Transverse colon (tissue), 4 donors: ENCODE measurements around the gene FBXO8. TPM values are rescaled to one million over a fixed set of nuclear protein-coding genes. Genes with fewer than 3 reads are reported as not detected.

ENCODE experiments used
- DNase-seq: peaks from one replicate; pipeline ENCODE4 v3.0.0-alpha.2; 2019
- H3K27ac ChIP-seq, 4 donors: fragments of 200-600 bp; sonication (generic); 2 replicates each; pipeline ENCODE4 v1.5.1; 2016 to 2018; ENCODE audit warnings: inconsistent platforms in 4 of 4
- H3K27me3 ChIP-seq: fragments of 200-600 bp; sonication (generic); 2 replicates; pipeline ENCODE4 v1.5.1; 2017; ENCODE audit warnings: inconsistent platforms
- H3K36me3 ChIP-seq, 4 donors: fragments of 200-600 bp; sonication (generic); 2 replicates each; pipeline ENCODE4 v1.5.1; 2017 to 2019; ENCODE audit warnings: inconsistent platforms in 4 of 4
- H3K4me1 ChIP-seq, 4 donors: fragments of 200-600 bp; sonication (generic); 2 replicates each; pipeline ENCODE4 v1.5.1; 2017 to 2020; ENCODE audit warnings: inconsistent platforms in 4 of 4
- H3K4me3 ChIP-seq, 4 donors: fragments of 200-600 bp; sonication (generic); 1 replicate in 1 of 4; 2 replicates in 3 of 4; pipeline versions ENCODE4 v1.5.1 to v1.6.1; 2017 to 2019; ENCODE audit warnings: inconsistent platforms in 4 of 4
- H3K9me3 ChIP-seq, 2 donors: fragments of 200-600 bp; sonication (generic); 2 replicates each; pipeline ENCODE4 v1.5.1; 2017 to 2019; ENCODE audit warnings: inconsistent platforms in 2 of 2
- EP300 ChIP-seq: sonication (generic); formaldehyde crosslinking; IDR thresholded peaks from one replicate; pipeline ENCODE4 v1.6.1; 2017; ENCODE audit warnings: antibody characterized with exemption, low read depth
- POLR2A ChIP-seq: fragments of 450-650 bp; IDR thresholded peaks from one replicate; pipeline ENCODE4 v1.6.1; 2016; ENCODE audit warnings: antibody characterized with exemption, mild to moderate bottlenecking, moderate library complexity
- POLR2AphosphoS5 ChIP-seq, 3 donors: sonication (generic); formaldehyde crosslinking; IDR thresholded peaks; one replicate each; pipeline ENCODE4 v1.6.1; 2016; ENCODE audit warnings: antibody characterized with exemption in 3 of 3
- WGBS, 2 donors: methylation state at CpG; one replicate each; pipeline ENCODE4 v1.1.5; 2018; ENCODE audit warnings: low coverage in 1 of 2; 5-methylcytosine and 5-hydroxymethylcytosine counted together
- in situ Hi-C, 4 donors: fragments of 200-750 bp; cut with MboI; loops; one replicate each; pipeline versions ENCODE4 v1.15.0 to v1.15.1; 2017; ENCODE audit warnings: low sequenced_read_pairs in 3 of 4, low pct_ligation_motif_present in 1 of 4, low pct_unique_long_range_greater_than_20kb in 1 of 4
- intact Hi-C: fragments of 100-400 bp; cut with DNase I; formaldehyde crosslinking; loops from one replicate; pipeline ENCODE4 v1.15.1; 2023; ENCODE audit warnings: low total_unique reads
- total RNA-seq, 4 donors: library from RNA; depleted of rRNA; stranded (reverse); fragments of >200 nt; gene quantifications; one replicate each; pipeline ENCODE4 v1.1.0, GENCODE V29; 2016
- TF ChIP-seq, protein P1 (sequence below), 5 experiments: fragments of 200-600 bp in 3 of 5; fragments of 450-650 bp in 2 of 5; sonication (generic) in 3 of 5; IDR thresholded peaks; 1 replicate in 2 of 5; 2 replicates in 3 of 5; pipeline ENCODE4 v1.5.1; 2016 to 2017; ENCODE audit warnings: antibody characterized with exemption in 5 of 5, inconsistent platforms in 3 of 5, mild to moderate bottlenecking in 2 of 5, moderate library complexity in 1 of 5

FBXO8 gene, protein sequence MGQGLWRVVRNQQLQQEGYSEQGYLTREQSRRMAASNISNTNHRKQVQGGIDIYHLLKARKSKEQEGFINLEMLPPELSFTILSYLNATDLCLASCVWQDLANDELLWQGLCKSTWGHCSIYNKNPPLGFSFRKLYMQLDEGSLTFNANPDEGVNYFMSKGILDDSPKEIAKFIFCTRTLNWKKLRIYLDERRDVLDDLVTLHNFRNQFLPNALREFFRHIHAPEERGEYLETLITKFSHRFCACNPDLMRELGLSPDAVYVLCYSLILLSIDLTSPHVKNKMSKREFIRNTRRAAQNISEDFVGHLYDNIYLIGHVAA
- 10 to 100 TPM; 30.1 to 45.3 (median 37.1) TPM for total RNA-seq

DNA sequence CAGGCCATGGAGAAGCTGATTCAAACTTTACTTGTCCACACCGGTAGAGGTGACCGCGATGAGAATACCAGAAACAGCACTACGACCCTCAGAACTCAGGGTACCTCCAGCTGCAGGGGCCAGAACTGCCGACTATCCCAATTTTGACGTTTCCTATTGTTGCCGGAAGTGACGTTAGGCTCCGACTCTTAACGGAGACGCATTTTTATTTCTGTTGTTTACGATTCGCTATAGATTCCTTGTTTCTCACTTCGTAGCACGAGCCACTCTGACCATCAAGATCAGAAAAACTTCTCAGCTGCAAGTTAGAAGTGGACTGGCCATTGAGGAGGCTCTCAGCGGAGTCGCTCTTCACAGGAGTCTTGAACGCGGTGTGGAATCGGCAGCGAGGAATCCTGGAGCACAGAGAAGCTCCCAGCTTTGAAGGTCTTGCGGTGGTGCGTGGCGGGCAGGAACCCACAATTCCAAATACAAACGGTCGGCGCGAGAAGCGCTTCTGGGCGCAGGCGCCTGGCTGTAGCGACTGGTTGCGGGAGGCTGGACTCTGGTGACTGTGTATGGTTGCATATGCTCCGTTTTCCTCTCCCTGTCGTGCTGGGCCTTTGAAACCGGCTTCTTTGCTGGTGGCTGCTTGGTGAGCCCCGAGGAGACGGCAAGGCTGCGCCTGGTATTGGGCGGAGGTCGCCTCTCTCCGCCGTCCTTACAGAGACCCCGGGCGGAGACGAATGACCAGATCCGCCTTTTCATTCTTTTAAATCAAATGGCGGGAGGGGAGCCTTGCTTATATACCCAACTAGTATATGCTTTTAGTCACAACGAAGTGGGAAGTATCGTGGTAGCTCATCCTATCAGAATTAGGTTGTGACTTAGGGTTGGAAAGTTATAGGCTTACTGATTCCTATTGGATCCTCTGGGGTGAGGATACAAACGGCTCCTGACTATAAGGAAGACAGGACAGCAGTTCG lies at the start of gene FBXO8, which contains the start of gene CEP44:
Gene FBXO8 (minus strand): TSS at position 161 of the 965 bp plus-strand sequence. CDS start 20,575 bp downstream, outside the sequence.
Gene CEP44 (plus strand): TSS at position 405 of the 965 bp plus-strand sequence. CDS start 15,211 bp downstream, outside the sequence.
- peak within 1 kb of the TSS; percentile 92 to 99 (median 96) for H3K27ac ChIP-seq
- DNase-seq: peak; percentile 72
- no peaks in the 10 kb centered on the region for H3K27me3 ChIP-seq
- H3K9me3 ChIP-seq: peaks cover 0 to 8% of the 10 kb centered on the region in 2 donors
- peak within 1 kb of the TSS; percentile 59 to 82 (median 76) for H3K4me3 ChIP-seq
- in situ Hi-C loops (no loop called here), intact Hi-C loops (no loop called here)
- WGBS, 2 donors: 0% methylated on average over 2 to 51 of the region's 52 CpGs
- TF ChIP-seq, protein P1, sequence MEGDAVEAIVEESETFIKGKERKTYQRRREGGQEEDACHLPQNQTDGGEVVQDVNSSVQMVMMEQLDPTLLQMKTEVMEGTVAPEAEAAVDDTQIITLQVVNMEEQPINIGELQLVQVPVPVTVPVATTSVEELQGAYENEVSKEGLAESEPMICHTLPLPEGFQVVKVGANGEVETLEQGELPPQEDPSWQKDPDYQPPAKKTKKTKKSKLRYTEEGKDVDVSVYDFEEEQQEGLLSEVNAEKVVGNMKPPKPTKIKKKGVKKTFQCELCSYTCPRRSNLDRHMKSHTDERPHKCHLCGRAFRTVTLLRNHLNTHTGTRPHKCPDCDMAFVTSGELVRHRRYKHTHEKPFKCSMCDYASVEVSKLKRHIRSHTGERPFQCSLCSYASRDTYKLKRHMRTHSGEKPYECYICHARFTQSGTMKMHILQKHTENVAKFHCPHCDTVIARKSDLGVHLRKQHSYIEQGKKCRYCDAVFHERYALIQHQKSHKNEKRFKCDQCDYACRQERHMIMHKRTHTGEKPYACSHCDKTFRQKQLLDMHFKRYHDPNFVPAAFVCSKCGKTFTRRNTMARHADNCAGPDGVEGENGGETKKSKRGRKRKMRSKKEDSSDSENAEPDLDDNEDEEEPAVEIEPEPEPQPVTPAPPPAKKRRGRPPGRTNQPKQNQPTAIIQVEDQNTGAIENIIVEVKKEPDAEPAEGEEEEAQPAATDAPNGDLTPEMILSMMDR (IDR thresholded peaks at IDR 0.05): no peak
- peak; percentile 50 for TF ChIP-seq POLR2A
- peak in 2 of 3 donors; percentile 23 to 46 for TF ChIP-seq POLR2AphosphoS5 (IDR thresholded peaks at IDR 0.05)
- TF ChIP-seq EP300: no peak
- H3K4me1 ChIP-seq: peaks cover 0 to 50% (median 18%) of the 10 kb centered on the region in 4 donors
- H3K36me3 ChIP-seq: no peaks in the 10 kb centered on the region

DNA sequence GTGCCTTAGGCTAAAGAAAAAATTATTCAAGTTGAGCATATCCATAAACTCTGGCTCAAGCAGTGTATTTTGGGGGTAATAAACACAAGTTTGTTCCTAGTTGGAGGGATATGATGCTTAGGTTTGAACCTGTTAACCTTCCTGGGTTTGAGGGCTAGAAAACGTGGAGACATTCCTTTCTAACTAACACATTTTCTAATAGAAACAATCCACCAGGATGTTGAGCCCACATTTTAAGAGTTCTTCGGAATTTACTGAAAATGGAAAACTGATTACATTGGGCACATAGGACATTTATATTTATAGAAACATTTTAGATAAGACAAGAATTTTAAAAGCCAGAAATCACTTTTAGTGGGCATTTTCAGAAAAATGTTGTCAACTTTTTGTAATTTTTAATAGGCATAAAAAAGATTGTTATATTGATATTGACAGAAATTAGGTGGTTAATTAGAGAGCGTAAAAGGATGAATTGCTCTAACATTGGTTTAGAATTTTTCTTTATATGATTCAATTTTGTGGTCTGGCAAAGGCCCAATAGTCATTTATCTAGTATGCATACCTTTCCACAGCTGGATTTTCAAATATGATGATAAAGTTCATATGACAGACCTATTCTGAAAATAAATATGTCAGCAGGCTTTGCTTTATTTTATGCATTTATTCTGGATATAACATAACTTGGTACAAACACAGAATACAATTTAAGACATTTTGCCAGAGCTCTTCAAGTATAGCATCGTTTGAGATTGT lies 49.5 kb upstream of the FBXO8 start:
- WGBS, 2 donors: 74 to 79% methylated on average over 4 of the region's 4 CpGs
- Histone ChIP-seq H3K27ac (no peak overlapping the region), H3K4me3 (no peak overlapping the region), H3K9me3 (no peaks in the 10 kb centered on the region), H3K4me1 (no peaks in the 10 kb centered on the region), H3K27me3 (no peaks in the 10 kb centered on the region), H3K36me3 (no peaks in the 10 kb centered on the region)
- in situ Hi-C loops: no loop called here
- no peak for DNase-seq
- TF ChIP-seq POLR2A: no peak
- TF ChIP-seq, protein P1 (IDR thresholded peaks at IDR 0.05): no peak
- TF ChIP-seq POLR2AphosphoS5 (IDR thresholded peaks at IDR 0.05): no peak
- no peak for TF ChIP-seq EP300
- intact Hi-C loops: no loop called here

DNA sequence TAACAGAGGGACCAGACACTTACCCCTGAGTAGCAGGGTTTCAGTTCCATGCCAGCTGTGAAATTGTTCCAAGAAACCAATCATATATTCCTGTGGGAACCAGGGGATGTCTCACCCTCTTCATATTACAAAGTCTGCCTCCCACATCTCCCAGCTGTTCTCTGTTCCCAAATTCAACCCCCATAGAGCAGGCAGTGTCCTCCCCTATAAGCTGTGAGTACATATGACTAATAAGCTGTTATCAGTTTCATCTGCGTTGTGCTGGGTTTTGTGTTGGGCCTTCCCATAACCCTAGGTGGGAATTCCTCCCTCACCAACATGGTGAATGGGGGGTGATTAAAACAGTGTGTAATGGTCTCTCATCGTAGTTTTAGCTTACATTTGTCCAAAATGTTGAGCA lies 41.3 kb upstream of the FBXO8 start:
- Histone ChIP-seq H3K9me3 (no peaks in the 10 kb centered on the region), H3K4me1 (no peaks in the 10 kb centered on the region), H3K27me3 (no peaks in the 10 kb centered on the region), H3K36me3 (peaks cover 0 to 3% (median 0%) of the 10 kb centered on the region in 4 donors), H3K27ac (no peak overlapping the region), H3K4me3 (no peak overlapping the region)
- in situ Hi-C loops (loop anchor here in 2 of 4 donors (25.0 kb wide), 2 partner anchors 112 to 912 kb away; no protein-coding TSS in a partner anchor), intact Hi-C loops (loop anchor here (5.0 kb wide), 1 partner anchor 502 kb away; no protein-coding TSS in a partner anchor)
- WGBS, 2 donors: 86% methylated on average over 2 of the region's 2 CpGs; no CpG with 5 or more reads in 1 of the 2 donors
- TF ChIP-seq POLR2AphosphoS5 (IDR thresholded peaks at IDR 0.05): no peak
- no peak for TF ChIP-seq EP300
- TF ChIP-seq, protein P1 (IDR thresholded peaks at IDR 0.05): no peak
- TF ChIP-seq POLR2A: no peak
- DNase-seq: no peak
